ENCODE measurements around the gene TCP10L.
"Not testable (repeated sequence)": the region's sequence is repeated elsewhere in the genome, so short reads cannot be mapped to it uniquely, and the experiment has no call there.

TCP10L gene

DNA sequence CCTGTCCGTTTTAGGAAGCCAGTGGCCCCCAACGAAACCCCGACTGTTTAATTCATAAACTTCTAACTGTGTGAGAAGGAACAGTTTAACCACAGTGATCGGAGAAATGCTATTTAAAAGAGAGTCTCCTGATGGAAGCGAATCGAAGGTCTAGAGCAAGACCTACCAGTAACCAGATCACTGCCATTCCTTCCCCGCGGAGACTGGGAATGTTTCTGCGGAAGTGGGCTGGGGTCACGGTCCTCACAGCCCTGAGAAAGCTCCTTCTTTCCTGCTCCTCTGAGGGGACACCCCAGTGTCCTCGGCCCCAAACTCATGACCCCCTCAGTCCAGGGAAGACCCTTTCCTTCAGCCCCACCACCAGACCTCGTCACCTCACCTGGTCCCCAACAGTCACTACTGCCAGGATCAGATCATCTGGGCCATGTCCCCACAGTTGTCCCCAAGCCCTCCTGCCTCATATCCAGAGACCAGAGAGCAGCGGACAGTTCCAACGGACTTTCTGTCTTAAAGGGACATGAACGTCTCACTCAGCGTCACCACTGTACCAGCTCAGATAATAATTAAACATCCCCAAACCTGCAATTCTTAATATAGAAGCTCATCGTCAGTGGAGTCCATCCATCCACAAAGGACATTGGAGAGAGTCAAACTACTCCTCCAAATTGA lies at the start of gene TCP10L:
Gene TCP10L, minus strand, starts transcription at position 482 of the 669 bp plus-strand sequence. CDS start 1,219 bp downstream, outside the sequence.
- DNase-seq (ENCODE audit: low spot score): no peak

DNA sequence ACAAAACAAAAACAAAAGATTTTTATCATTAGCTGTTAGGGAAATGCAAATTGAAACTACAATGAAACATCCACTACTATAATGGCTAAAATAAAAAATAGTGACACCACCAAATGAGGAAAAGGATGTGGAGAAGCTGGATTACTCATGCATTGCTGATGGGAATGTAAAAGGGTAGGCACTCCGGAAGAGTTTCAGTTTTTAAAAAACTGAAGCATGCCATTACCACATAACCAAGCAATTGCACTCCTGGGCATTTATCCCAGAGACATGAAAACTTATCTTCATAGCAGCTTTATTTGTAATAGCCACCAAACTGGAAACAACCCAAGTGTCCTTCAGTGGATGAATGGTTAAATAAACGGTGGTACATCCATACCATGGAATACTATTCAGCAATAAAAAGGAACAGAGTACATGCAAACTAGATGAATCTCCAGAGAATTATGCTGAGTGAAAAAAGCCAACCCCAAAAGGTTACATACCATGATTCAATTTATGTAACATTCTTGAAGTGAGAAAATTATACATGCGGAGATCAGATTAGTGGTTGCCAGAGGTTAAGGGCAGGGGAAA lies 41.4 kb upstream of the TCP10L start:
- no peak for DNase-seq (ENCODE audit: low spot score)

DNA sequence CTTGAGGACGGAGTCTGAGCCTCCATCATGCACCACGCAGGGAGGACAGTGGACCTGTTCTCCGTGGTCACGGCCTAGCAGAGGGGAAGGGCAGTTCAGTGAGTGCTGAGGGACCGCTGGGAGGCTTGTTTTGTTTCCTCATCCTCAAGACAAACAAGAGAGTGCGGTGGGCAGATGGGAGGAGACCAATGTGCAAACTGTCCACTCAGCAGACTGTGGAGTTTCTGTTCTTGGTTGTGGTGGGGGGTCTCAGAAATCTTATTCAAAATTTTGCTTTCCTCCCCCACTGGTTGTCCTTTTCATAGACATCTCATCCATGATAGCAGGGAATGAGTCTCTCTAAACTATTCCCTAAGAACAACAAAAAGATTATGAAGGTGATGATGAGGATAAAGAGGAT lies 32.9 kb upstream of the TCP10L start:
- DNase-seq (ENCODE audit: low spot score): not testable (repeated sequence)

GRCh38 chr21:32613436-32614043 lies 28.2 kb upstream of the TCP10L start:
- no peak for DNase-seq (ENCODE audit: low spot score)

DNA sequence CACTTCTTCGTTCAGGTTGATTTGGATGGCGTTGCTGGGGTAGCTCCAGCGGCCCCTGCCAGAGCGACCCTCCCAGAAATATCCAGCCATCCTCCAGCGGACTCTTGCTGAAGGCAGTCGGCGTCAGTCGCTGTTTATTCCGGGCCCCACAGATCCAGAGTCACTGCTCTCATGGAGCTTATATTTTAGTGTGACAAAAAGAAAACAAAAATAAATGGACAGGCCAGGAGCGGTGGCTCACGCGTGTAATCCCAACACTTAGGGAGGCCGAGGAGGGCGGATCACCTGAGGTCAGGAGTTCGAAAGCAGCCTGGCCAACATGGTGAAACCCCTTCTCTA lies 27.6 kb upstream of the TCP10L start:
- no peak for DNase-seq (ENCODE audit: low spot score)

- peak; percentile 97 for DNase-seq (ENCODE audit: low spot score)
Measured at GRCh38 chr21:32612075-32612998, 27.0 kb upstream of the TCP10L start, which contains the start of gene CFAP298. TSS of gene CFAP298 (minus strand) at chr21:32612377. CDS start at chr21:32612243, 134 bp downstream.

DNA sequence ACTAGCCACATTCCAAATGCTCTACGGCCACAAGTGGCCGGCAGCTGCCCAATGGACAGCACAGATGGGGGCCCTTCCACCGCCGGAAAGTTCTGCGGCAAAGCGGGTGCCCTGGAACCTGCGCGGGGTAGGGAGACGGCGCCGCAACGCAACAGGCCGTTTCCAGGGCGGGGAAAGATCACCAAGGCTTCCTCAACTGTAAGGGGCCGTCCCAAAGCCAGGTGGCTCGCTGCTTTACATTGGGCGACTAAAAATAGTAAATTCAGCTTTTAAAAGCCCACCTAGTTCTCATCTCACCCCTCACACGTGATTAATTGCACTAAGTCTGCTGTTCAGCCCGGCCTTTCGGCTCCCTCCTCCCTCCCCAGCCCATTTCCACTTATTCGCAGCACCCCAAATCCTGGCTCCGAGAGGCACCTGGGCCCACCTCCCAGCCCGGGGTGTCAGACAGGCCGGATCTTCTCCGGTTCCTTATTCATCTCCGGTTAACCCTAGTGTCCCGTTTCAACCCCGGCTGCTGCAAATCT lies 26.2 kb upstream of the TCP10L start:
- DNase-seq (ENCODE audit: low spot score): peak; percentile 41

DNA sequence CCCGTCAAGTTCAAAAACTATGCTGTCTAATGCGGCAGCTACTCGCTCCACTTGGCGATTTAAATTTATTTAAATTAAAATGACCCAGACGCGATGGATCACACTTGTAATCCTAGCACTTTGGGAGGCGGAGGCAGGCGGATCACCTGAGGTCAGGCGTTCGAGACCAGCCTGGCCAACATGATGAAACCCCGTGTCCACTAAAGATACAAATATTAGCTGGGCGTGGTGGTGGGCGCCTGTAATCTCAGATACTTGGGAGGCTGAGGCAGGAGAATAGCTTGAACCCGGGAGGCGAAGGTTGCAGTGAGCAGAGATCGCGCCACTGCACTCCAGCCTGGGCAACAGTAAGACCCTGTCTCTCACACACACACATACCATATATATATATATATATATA lies 25.6 kb upstream of the TCP10L start:
- DNase-seq (ENCODE audit: low spot score): not testable (repeated sequence)

GRCh38 chr21:32608851-32609250 lies 23.5 kb upstream of the TCP10L start:
- DNase-seq (ENCODE audit: low spot score): no peak

DNA sequence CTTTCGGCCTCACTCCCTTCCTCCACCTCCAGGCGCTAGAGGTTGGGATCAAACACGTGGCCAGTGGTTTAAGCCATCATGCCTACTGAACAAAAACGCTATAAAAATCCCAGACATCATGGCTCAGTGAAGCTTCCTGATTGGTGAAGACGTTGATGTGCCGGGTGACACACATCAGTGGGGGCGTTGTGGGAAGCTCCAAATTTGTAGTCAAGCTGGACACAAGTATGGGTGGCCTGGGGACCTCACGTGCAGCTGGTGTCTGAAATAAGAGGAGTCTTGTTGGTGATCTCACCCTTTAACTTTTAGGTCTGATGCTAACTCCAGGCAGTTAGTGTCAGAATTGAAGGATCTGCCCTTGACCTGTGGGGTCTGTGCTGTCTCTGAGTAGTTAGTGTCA lies 20.1 kb upstream of the TCP10L start:
- no peak for DNase-seq (ENCODE audit: low spot score)

GRCh38 chr21:32604464-32604863 lies 19.1 kb upstream of the TCP10L start:
- no peak for DNase-seq (ENCODE audit: low spot score)

GRCh38 chr21:32603131-32603530 lies 17.8 kb upstream of the TCP10L start:
- no peak for DNase-seq (ENCODE audit: low spot score)

DNA sequence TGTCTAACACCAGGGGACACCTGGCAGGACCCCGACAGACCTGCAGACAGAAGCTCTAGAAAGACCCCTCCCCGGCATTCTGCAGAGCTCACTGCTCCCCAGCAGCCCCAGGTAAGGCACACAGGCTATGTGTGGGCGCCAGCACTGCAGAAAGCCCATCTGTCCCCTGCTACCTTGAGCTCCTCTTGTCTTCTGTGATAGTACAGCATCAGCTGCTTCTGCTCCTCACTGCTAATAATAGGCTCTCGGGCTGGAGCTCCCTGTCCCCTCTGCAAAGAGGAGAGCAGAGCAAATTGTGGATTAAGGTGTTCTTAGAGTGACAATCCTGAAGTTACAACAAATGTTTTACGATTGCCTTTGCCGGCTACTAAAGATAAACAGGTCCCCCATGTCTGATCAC lies 16.8 kb upstream of the TCP10L start:
- no peak for DNase-seq (ENCODE audit: low spot score)

DNA sequence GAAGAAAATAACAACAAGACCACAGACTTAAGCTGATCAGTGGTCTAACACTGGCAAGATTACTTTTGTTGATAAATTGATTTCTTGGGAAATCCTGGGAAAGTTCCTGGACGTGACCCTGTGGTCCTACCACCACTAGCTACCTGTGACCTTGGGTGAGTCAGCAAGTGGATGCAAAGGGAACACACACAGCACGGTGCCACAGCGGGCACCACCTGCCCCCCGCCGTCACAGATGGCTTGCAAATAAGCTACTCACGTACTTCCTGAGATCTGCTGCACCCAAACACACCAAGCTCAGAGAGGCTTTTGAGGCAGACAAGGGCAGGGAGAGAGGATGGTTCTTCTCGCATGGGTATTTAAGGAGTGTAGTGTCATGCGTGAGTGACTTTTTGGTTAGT lies 14.2 kb upstream of the TCP10L start:
- peak; percentile 87 for DNase-seq (ENCODE audit: low spot score)

GRCh38 chr21:32599091-32599490 lies 13.8 kb upstream of the TCP10L start:
- DNase-seq (ENCODE audit: low spot score): peak; percentile 91

DNA sequence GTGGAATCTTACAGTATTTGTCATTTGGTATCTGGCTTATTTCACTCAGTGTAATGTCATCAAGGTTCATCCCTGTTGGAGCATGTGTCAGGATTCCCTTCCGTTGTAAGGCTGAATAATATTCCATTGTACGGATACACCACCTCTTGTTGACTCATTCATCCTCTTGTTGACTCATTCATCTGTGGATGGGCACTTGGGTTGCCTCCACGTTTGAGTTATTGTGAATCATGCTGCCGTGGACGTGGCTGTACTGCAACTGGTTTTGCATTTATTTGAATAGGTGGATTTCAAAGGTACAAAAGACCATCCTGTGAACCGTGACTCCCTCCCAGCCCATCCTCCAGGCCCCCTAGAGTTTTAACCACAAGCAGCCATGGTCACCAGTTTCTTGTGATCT lies 11.9 kb upstream of the TCP10L start:
- peak; percentile 87 for DNase-seq (ENCODE audit: low spot score)

DNA sequence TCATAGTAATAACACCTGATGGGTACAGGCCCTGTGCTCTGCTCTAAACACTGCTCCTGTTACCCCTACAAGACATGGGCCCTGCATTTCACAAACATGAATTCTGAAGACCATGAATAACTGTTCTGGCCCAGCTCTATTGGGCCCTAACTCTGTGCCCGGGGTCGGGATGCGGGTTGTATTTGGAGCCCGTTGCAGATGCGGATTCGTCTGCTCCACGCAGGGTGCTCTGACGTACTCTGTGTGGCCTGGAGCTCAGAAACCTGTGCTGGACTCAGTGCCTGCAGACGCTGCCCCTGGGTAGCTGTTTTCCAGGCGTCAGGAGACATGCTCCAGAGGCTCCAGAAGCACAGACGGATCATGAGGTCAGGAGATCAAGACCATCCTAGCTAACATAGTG lies 10.1 kb upstream of the TCP10L start:
- no peak for DNase-seq (ENCODE audit: low spot score)

GRCh38 chr21:32593690-32594089 lies 8.4 kb upstream of the TCP10L start:
- DNase-seq (ENCODE audit: low spot score): no peak

DNA sequence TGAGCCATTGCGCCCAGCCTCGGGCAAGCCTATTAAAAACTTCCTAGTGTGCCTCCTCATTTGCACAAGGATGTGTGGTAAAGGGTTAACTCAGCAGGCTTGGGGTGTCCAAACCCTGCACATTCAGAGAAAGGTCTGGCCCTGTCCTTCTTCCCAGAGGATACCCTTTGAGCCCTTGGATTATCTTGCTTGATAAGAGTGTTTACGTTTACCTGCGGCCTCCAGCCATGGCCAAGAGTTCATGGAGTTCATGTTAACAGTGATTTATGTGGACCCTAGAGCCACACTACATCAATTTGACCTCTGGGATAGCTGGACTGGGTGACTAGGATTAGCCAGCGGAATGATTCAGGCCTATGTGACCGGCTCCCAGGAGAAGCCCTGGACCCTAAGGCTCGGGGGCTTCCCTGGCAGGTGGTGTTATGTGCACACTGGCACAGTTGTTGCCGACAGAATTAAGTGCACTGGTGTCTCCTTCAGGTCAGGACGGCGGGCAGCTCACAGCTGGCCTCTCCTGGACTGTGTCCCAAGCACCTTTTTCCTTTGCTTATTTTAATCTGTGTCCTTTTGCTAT lies 7.7 kb upstream of the TCP10L start:
- no peak for DNase-seq (ENCODE audit: low spot score)

- DNase-seq (ENCODE audit: low spot score): no peak
Measured at GRCh38 chr21:32590130-32590529, 4.8 kb upstream of the TCP10L start.

- DNase-seq (ENCODE audit: low spot score): no peak
Measured at GRCh38 chr21:32587651-32588050, 2.3 kb upstream of the TCP10L start.

DNA sequence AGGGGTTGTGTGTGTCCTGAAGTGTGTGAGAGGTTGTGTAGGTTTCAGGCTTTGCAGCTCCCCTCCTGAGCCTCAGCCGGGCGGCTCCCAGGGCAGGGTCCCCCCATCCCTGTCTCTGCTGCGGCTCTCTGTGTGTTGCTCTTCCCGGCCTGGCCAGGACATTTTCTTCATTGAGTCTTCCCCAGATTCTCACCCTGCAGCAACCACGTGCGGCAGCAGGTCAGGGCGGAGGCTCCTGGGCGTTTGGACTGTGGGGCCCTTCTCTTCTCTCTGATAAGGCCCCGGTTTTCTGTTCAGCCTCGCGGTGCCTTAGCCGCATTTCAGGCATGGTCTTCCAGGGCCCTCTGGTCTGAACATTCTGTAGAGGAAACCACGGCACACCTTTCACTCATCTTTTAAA lies 1.8 kb upstream of the TCP10L start:
- no peak for DNase-seq (ENCODE audit: low spot score)

Measured in SW480 (cell line).